ENCODE measurements around the gene CYFIP1. TPM values are rescaled to one million over a fixed set of nuclear protein-coding genes. Genes with fewer than 3 reads are reported as not detected.

The CYFIP1 gene
- total RNA-seq, 4 donors from 2014 or later = 31.1 to 52.6 (median 37.4) TPM

DNA sequence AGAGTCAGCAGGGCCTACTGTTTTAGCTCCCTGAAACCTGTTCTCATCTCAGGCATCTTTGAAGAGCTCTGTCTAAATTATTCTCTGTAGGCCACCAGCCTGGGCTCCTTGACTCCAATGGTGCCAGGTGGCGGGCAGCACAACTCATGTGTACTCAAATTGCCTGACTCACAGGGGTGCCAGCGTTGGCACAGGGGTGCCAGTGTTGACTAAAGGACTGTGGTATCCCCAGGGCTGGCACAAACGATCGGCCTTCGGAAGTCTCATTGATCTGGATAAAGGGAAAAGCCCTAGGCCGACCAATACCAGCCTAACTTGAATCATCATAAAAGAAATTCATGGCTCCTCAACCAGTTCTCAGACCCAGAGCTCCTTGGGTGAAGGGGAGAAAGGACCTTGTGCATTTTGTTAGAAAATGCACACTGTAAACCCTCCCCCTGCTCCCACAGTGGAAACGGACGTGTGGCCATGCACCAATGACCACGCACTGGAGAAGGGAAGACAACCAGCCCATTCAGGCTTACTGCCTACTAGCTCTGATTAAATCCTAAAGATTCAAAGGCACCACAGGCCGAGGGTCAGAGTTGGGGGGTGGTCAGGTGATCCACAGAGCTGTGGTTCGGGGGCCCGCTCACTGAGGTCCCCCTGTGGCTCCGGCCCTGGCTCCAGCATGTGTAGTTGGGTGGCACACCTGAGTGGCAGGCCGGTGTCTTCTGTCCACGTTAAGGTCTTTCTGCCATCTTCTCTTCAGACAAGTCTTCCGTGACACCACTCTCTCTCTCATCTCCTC is 72.8 kb downstream of the CYFIP1 start:
- in situ Hi-C loops (cut with MboI; ENCODE audit: low sequenced_read_pairs in 4 of 4) (no loop called here), intact Hi-C loops (cut with DNase I; ENCODE audit: low total_unique reads) (no loop called here)
- ATAC-seq = no peak
- Histone ChIP-seq H3K36me3 (peaks cover 0 to 70% of the 10 kb centered on the region in 2 donors), H3K27me3 (no peaks in the 10 kb centered on the region), H3K9me3 (no peaks in the 10 kb centered on the region), H3K27ac (no peak overlapping the region), H3K4me3 (no peak overlapping the region), H3K4me1 (no peaks in the 10 kb centered on the region)
- TF ChIP-seq, protein P1, sequence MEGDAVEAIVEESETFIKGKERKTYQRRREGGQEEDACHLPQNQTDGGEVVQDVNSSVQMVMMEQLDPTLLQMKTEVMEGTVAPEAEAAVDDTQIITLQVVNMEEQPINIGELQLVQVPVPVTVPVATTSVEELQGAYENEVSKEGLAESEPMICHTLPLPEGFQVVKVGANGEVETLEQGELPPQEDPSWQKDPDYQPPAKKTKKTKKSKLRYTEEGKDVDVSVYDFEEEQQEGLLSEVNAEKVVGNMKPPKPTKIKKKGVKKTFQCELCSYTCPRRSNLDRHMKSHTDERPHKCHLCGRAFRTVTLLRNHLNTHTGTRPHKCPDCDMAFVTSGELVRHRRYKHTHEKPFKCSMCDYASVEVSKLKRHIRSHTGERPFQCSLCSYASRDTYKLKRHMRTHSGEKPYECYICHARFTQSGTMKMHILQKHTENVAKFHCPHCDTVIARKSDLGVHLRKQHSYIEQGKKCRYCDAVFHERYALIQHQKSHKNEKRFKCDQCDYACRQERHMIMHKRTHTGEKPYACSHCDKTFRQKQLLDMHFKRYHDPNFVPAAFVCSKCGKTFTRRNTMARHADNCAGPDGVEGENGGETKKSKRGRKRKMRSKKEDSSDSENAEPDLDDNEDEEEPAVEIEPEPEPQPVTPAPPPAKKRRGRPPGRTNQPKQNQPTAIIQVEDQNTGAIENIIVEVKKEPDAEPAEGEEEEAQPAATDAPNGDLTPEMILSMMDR (IDR thresholded peaks at IDR 0.05 in 4 of 5, conservative IDR thresholded peaks at IDR 0.05 in 1 of 5) = no peak
- no peak for TF ChIP-seq POLR2A (IDR thresholded peaks at IDR 0.05)
- no peak for DNase-seq

DNA sequence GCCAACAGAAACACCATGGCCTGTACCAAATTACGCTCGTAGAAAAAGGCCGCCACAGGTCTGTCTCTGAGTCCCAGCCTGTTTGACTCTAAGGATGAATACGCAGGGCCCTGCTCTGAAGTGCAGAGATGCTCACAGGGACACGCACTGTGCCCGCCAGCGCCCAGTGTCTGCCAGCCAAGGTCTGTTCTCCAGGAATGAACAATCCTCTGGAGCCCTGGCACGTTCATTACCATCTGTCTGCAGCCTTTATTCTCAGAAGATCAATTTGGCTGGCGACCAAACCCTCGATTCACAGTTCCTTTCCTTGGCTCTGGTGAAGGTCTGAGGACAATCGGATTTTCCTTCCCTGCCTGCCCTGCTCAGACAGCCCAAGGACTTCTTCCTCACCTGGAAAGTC is 75.4 kb downstream of the CYFIP1 start:
- no peaks in the 10 kb centered on the region for H3K4me1 ChIP-seq
- peaks cover 0 to 61% of the 10 kb centered on the region in 2 donors for H3K36me3 ChIP-seq
- no peak for TF ChIP-seq POLR2A (IDR thresholded peaks at IDR 0.05)
- TF ChIP-seq, protein P1 (IDR thresholded peaks at IDR 0.05 in 4 of 5, conservative IDR thresholded peaks at IDR 0.05 in 1 of 5) = no peak
- no peak overlapping the region for H3K27ac ChIP-seq
- ATAC-seq = no peak
- in situ Hi-C loops (cut with MboI; ENCODE audit: low sequenced_read_pairs in 4 of 4) (no loop called here), intact Hi-C loops (cut with DNase I; ENCODE audit: low total_unique reads) (no loop called here)
- no peak for DNase-seq
- H3K4me3 ChIP-seq = no peak overlapping the region
- no peaks in the 10 kb centered on the region for H3K9me3 ChIP-seq
- H3K27me3 ChIP-seq = no peaks in the 10 kb centered on the region

DNA sequence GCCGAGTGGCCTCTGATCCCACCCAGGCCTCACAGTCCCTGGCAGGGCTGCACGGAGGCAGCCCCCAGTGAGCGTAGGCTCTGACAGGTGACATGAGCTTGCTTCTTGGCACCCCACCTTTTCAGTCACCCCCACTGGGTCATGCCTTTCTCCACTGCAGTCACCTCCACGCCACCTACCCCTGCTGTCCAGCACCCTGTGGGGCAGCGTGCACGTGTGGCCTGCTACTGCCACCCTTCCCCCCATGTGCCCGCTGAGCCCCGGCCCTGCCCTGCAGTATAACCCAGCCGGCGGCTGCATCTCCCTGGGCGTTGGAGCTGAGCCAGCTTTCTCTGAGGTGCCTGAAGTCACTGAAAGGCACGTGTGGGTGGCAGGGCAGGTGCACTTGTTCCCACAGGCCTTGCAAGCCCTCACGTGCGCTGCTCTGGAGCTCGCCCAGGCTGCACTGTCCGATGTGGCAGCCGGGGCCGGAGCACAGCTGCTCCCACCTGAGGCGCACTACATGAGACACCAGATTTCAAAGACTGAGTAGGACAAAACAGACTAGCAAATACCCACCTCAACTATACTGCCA is 76.1 kb downstream of the CYFIP1 start:
- Histone ChIP-seq H3K4me1 (no peaks in the 10 kb centered on the region), H3K9me3 (no peaks in the 10 kb centered on the region), H3K27ac (no peak overlapping the region), H3K36me3 (peaks cover 0 to 54% of the 10 kb centered on the region in 2 donors), H3K27me3 (no peaks in the 10 kb centered on the region), H3K4me3 (no peak overlapping the region)
- TF ChIP-seq, protein P1 (IDR thresholded peaks at IDR 0.05 in 4 of 5, conservative IDR thresholded peaks at IDR 0.05 in 1 of 5) = no peak
- no peak for TF ChIP-seq POLR2A (IDR thresholded peaks at IDR 0.05)
- no peak for ATAC-seq
- no peak for DNase-seq
- in situ Hi-C loops (cut with MboI; ENCODE audit: low sequenced_read_pairs in 4 of 4) = no loop called here
- intact Hi-C loops (cut with DNase I; ENCODE audit: low total_unique reads) = no loop called here

DNA sequence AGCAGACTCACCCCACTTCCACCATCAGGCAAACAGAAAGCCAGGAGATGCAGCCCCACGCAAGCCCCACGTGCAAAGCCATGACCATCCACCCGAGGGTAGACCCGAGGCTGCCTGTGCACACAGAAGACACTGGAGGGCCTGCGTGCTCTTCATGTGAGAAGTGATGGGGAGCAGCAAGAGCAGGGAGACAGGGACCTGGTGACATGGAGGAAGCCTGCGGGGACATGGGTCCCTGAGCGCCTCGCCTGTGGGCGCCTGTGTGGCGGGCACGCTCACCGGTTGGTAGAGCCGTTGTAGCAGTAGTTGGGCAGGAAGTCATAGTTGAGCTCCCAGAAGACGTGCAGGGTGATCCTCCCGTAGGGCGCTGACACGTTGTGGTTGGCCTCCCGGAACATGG is 76.7 kb downstream of the CYFIP1 start:
- in situ Hi-C loops (cut with MboI; ENCODE audit: low sequenced_read_pairs in 4 of 4) = no loop called here
- Histone ChIP-seq H3K9me3 (no peaks in the 10 kb centered on the region), H3K27ac (no peak overlapping the region), H3K36me3 (peaks cover 0 to 47% of the 10 kb centered on the region in 2 donors), H3K27me3 (no peaks in the 10 kb centered on the region), H3K4me3 (no peak overlapping the region), H3K4me1 (no peaks in the 10 kb centered on the region)
- no peak for ATAC-seq
- intact Hi-C loops (cut with DNase I; ENCODE audit: low total_unique reads) = no loop called here
- no peak for DNase-seq
- TF ChIP-seq POLR2A (IDR thresholded peaks at IDR 0.05) = no peak
- TF ChIP-seq, protein P1 (IDR thresholded peaks at IDR 0.05 in 4 of 5, conservative IDR thresholded peaks at IDR 0.05 in 1 of 5) = no peak

Measured in gastrocnemius medialis (tissue), 4 donors.